ENCODE measurements around the gene ITSN1.

GRCh38 chr21:33642896-33643657, 776 bp downstream of the ITSN1 start:
- no peak for TF ChIP-seq CTCF (conservative IDR thresholded peaks at IDR 0.05 in 1 of 2, IDR thresholded peaks at IDR 0.05 in 1 of 2; ENCODE audit: extremely low read depth in 1 of 2, insufficient read depth in 1 of 2, low read depth in 1 of 2, low read length in 2 of 2)
- no peak for TF ChIP-seq EZH2 (IDR thresholded peaks at IDR 0.05; ENCODE audit: borderline replicate concordance, low read length)
